HG02623 (cell line): ENCODE measurements around the gene LRIG1.
"Not testable (repeated sequence)": the region's sequence is repeated elsewhere in the genome, so short reads cannot be mapped to it uniquely, and the experiment has no call there.

Source experiments
- ATAC-seq: cut with Tn5 transposase; IDR thresholded peaks from one replicate; pipeline ENCODE4 v1.9.1; 2021; ENCODE audit warnings: moderate library complexity; ENCODE audit not compliant: unreplicated experiment

Gene LRIG1

DNA sequence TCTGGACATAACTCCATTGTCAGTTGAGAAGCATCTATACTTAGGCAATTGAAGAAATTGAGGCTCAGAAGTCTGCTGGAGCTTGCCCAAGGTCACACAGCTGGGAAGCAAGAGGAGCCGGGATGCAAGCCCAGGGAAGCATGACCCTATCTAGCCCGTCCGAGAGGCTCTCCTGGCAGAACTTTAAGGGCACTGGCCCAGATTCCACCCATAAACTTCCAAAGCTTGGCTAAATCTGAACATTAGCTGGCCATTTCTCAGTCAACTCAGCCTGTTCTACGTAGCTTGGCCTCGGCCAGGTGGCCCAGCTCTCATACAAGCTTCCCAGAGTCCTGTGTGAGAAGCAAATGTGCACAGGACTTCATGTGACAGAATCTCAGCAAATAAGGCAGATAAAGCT lies 75.8 kb downstream of the LRIG1 start:
- no peak for ATAC-seq

DNA sequence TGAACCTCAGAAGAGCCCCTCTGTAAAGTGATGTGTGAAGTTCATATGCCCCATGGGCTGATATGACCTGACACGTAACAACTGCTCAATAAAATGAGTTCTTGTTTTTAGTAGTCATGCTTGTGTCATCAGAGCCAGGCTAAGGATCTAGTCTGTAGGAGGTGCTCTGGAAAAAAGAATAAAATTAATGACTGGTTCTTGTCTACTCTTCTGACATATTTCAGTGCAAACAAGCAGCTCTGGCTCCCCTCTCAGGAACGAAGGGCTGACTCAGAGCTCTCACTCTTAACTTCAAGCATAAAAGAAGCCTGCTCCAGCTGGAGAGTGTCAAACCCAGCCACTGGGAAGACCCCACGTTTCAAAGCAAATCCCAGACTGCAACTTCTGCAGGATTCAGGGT lies 77.0 kb downstream of the LRIG1 start:
- no peak for ATAC-seq

DNA sequence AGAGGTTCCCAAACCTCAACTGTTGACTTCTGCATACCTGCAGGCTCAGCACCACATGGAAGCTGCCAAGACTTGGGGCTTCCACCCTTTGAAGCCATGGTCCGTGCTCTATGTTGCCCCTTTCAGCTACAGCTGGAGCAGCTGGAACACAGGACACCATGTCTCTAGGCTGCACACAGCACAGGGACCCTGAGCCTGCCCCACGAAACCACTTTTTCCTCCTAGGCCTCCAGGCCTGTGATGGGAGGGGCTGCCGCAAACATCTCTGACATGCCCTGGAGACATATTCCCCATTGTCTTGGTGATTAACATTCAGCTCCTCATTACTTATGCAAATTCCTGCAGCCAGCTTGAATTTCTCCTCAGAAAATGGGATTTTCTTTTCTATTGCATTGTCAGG lies 78.9 kb downstream of the LRIG1 start:
- ATAC-seq: not testable (repeated sequence)

DNA sequence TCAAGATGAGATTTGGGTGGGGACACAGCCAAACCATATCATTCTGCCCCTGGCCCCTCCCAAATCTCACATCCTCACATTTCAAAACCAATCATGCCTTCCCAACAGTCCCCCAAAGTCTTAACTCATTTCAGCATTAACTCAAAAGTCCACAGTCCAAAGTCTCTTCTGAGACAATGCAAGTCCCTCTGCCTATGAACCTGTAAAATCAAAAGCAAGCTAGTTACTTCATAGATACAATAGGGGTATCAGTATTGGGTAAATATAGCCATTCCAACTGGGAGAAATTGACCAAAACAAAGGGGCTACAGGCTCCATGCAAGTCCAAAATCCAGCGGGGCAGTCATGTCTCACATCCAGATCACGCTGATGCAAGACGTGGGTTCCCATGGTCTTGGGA lies 79.7 kb downstream of the LRIG1 start:
- not testable (repeated sequence) for ATAC-seq

DNA sequence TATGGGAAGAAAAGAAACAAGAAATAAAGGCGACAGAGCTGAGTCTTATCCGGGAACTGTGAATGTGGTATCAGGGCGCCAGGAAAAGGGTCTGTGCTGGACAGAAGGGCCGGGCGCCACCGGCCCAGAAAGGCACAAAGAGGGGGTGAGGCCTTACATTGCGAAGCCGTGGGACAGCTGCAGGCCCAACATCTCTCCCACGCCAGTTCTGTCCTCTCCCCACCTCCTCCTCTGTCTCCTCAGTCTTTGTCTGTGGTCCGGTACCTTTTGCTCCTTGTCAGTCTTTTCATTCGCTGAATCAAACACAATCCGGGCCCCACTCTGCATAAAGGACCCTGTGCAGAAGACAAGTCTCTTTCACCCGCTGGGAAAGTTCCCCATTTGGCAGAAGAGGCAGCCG lies 81.8 kb downstream of the LRIG1 start:
- no peak for ATAC-seq

DNA sequence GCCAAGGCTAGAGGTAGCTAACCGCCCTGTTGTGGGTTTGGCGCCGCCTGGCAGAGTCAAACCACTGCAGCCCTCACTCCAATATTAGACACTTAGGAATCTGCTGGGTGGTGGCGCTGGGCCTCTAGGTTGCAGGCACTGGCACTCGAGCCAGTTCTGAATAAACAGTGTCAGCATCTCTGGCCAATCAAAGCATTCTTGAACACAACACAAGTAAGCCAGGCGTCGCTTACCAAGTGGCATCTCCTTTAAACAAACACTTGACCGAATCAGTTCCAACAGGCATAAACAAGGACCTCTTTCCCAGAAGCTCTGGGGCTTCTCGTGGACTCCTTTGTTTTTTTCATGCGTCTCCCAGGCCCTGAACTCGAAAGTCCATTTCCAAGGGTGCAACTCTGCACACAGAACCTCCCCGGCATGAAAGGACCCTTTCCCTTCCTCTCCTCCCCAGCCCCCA lies 82.3 kb downstream of the LRIG1 start:
- ATAC-seq: no peak

DNA sequence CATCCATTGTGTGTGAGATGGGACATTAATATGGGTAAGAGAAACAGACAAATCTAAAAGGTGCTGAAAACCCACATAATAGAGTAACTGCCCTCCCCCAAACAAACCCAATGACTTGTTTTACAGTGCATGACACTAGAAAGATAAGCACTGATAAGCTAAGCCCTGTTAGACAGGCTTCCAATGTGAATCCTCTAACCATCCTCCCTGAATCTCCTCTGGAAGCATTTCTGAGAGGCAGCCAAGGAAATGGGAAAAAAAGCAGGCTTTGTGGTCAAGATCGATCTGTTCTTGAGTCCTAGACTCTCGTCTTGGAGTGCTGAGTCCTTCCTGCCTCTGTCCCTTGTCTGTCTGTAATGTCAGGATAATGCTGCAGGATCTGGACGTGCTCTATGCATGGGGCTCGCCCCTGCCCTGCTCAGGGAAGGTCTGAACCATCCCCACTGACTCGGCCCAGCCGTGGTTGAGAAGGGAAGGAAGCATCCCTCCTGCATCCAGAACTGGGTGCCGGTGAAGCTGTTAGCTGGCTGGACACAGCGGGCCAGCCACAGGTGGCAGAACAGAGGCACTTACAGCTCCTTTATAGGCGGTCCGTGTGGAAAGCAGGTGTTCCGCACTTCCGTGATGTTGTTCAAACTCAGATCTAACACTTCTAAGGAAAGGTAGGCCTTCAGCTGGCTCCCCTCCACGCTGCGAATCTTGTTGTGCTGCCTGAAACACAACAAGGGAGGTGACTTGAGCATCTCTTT lies 84.1 kb downstream of the LRIG1 start:
- no peak for ATAC-seq

DNA sequence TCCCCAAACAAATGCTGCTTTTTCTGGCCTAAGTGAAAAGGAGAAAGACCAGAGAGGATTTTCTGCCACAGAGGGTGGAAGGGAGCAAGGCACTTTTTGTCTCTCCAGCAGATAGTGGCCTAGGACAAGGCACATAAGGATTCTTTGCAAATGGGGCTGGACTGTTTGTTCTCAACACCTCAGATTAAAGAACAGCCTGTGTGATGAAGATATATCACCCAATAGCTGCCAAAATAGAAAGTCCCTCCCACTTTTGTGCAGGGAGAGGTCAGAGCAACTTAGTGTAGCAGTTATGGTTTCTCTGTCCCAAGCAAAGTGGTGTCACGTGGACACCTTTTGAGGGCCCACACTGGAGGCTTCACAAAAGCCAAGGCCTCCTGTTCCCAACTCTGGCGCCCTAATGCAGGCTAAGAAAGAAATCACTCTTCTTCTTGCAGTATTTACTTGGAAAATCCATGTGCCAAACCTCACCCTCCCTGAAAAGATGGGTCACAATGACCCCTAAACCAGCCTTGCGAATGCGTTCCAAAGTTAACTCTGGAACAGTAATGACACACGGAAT lies 84.9 kb downstream of the LRIG1 start:
- no peak for ATAC-seq

DNA sequence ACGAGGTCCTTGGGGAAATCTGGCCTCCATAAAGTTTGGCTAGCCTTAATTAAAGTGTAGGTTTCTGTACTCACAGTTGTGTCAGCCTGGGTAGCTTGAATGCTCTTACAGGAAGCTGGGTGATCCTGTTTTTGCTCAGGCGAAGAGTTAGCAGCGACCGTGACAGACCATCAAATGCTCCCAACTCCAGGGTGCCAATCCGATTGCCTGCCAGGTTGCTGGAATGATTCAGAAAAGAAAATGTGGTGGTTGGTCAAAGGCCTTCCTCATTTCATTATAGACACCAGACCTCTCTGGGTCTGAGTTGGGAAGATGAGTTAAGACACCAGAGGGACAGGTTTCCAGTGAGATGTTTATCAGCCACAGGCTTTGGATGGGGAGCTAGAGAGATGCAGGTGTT lies 86.0 kb downstream of the LRIG1 start:
- no peak for ATAC-seq

DNA sequence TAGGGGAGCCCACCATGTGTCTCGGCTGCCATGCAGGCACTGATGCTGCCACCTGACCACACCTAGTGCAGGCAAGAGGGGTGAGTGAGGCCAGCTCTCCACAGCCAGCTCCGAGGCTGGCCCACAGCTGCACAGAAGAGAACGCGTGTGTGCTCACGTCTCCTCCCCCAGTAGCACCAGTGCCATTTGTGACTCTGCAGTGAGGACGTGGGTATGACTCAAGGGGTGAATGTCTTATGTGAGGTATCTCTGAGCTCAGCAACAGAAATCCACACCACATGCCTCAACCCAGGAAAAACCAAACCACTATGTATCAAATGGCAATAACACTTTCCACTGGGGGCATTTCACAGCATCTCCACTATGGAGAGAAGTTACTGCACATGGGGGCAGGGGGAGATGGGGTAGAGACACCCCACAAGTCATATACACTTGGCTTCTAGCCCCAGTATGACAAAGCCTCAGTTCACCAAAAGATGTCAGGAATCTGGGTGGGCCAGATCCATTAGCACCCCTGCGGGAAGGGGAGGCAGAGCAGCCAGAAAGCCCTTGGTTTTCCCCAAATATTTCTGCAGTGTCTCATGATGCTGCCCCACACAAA lies 87.6 kb downstream of the LRIG1 start:
- no peak for ATAC-seq

DNA sequence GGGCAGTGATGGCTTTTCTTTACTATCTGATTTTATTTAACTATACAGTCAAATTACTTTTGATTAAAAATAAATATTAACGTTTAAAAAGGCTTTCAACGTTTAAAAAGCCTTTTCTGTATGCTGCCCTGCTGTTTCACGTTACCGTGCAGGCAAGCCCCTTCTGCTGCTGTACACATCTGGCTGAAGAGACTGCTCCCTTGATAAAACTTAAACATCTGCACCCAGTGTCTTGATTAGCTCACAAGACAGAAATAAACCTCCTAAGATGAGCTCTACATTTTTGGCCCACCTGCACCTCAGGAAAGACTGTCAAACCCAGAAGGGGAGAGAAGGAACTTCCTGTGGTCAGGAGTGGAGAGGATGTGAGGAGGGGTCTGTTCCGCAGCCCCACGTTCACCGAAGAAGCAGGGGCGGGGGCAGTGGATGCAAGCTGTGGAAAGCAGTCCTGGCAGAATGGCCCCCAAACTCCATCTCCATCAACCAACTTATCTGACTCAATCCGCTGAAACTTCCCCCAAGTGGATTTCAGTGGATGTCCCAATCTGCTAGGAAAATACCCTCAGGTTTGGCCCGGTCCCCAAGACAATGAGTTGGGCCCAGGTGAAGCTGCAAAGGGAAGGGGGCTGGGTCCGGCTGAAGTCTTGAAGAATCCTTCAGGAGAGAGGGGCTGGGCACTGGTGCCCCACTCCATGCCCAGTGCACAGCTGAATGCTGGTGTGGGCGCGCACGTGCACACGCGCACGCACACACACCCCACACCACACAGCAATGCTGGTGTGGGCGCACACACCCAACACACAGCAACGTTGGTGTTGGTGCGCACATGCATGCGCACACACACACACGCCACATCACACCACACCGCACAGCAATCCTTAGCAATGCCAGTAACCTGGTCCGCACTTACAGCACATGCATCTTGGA lies 88.6 kb downstream of the LRIG1 start:
- no peak for ATAC-seq

DNA sequence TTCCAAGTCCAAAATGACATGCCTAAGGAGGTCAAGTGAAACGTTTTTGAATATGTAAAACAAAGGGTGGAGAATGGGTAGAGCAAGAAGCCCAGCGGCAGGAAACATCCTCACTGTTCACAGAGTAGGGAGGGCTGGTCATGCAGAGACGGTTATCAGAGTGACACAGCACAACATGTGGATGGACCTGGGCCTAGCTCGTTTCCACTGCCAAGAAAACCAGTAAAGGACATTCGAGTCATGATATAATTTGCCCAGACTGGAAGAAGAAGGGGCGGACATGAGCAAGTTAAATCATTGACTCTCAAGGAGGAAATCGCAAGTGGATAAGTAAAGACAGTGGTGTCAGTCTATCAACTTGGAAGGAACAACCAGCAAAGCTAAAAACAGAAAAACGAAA lies 89.3 kb downstream of the LRIG1 start:
- no peak for ATAC-seq

DNA sequence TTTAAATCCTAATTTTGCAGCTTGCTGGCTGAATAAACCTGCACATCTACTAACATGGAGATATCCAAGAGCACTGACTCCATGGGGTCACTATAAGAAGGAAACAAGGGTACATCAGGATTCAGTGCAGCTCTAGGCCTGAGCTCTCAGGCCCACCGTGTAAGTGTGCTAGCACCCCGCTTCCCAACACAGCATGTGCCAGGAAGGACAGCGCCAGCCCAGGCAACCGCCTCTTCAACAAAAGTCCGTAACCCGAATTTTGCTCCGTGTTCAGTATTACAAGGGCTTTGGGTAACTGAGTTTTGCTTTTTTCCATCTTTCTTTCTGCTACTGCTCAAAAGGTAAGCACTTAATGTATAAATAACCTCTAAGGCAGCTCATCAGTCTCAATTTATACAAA lies 89.8 kb downstream of the LRIG1 start:
- no peak for ATAC-seq

DNA sequence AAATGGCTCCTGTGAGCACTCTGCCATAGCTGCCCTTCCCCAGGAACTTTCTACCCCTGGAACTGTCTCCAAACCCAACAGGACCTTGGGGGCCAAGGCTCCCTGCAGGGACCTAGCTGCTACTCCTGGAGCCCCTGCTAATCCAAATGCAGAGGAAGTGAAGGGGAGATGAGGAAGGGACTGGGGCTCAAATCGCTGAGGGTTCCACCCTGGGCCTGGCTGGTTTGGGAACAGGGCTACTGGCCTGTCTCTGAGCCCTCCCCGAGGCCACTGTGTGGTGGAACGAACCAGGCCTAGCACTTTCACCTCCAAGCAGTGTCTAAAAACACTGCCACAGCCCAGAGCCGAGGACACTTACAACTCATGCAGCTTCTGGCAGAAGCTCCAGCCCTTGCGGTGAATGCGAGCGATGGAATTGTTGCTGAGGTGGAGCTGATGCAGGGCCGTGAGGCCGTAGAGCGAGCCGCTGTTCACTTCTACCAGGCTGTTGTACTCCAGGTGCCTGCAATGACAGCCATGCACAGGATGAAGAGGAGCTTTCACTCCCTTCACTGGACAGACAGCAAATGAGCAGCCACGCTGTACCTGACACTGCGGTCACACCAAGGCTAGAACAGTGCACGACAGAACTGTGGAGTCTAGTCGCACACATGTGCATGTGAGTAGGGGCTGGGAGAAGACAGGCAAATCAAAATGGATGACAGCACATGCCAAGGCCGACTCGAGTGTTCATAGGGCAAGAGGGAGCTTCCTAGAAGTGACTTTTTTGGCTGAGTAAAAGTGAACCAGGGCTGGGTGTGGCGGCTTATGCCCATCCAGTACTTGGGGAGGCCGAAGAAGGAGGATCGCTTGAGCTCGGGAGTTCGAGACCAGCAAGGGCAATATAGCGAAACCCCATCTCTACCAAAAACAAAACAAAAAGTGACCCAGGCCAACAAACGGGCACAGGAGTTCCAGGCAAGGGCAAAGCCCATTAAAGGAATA lies 90.8 kb downstream of the LRIG1 start:
- ATAC-seq: no peak

DNA sequence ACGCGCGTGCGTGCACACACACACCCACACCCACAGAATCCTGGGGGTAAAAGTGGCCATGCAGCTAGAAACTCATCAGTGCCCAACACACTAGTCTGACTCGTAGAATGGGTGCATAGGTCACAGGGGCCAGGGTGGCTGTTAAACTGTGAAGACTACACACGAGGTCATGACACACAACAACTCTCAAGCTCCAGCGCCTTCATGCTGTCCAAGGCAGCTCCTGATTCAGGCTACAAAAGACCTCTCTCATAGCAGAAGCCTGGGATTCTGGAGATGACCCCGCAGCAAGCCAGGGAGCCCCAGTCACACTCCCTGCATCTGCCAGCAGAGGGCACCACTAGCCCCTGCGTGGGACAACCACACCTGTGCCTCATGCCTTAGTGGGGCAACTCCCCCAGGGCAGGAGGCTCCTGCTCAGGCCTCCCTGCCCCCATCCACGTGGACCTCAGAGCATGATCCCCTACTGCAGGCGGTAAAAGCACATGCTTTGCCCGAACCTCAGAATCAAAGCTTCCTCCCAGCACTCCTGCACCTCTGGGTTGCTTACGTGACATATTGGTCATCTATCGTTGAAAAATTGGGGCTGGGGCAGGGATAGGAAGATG lies 93.1 kb downstream of the LRIG1 start:
- ATAC-seq: peak; percentile 77

DNA sequence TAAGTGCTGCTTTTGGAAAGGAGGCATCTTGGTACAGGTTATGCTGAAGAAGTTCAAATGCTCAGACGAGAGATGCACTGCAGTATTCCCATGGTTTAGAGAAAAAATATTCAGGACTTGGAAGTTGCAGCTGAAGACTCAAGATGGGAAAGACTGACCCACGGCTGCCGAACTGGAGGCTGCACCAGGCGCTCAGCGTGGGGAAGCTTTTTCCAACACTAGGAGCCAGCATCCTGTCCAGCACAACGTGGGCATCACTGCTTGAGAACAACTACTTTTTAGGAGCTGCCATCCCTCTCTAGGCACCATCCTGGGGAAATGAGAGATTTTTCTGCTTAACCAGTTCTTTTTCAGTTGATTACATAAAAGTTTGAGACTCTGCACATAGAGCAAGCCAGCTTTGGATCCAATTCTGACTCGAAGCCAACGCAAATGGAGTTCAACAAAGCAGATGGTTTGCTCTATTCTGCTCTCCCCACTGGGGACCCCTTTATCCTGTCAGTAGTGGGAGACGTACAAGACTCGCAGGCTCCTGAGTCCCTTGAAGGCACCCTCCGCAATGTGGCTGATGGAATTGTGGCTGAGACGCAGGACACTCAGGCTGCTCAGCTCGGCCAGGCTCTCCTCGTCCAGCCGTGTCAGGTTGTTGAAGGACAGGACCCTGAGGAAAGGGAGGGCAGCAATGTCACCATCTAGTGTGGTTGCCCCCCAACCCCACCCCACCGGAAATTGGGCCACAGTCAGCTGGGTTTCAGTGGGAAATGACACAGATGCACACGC lies 93.8 kb downstream of the LRIG1 start:
- no peak for ATAC-seq

DNA sequence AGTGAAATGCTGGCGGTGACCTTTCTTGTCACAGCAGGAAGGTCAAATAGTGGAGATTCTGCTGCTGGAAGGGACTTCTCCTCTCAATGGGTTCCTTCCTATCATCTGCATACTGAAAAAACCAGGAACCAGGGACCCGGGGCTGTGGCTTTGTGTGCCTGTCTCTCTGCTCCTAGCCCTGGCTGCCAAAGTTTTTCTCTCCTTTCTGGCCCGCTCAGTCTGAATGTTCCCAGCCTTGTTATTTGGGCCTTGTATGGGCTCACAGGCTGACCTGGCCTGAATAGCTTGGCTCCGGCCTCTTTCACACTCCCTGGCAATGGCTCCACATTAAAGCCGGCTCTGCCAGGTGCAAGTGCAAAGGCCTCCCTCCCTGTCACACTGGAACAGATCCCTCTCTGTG lies 94.7 kb downstream of the LRIG1 start:
- no peak for ATAC-seq

DNA sequence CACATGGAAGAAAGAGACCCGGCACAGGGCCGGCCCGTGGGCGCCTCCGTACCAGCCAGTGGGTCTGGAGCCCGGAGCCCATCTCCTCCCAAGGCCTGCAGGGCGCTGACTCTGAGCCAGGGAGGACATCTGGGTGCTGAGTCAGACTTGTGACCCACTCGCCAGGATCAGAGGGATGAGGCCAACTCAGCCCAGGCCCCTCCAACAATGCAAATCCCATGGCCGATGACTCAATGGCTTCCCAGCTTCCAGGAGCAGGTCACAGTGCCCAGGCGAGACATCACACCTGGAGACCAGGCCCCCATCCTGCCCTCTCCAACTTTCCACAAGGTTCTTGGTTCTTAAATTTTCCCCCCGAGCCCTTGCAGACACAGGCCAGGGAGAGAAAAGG lies 95.1 kb downstream of the LRIG1 start:
- ATAC-seq: no peak
